HepG2 (cell line): ENCODE data around the gene NPPB. TPM values are rescaled to one million over a fixed set of nuclear protein-coding genes. Genes with fewer than 3 reads are reported as not detected.

ENCODE experiments used
- AHR ChIP-seq: IDR thresholded peaks from 2 replicates; pipeline ENCODE4 v1.6.1; 2018; ENCODE audit warnings: missing genetic modification reagents, missing compliant biosample characterization
- ARID2 ChIP-seq: sonication (generic); formaldehyde crosslinking; IDR thresholded peaks from 2 replicates; pipeline ENCODE4 v1.8.1; 2022; ENCODE audit warnings: mild to moderate bottlenecking, missing genetic modification reagents, borderline replicate concordance
- ARNTL ChIP-seq: sonication (generic); formaldehyde crosslinking; IDR thresholded peaks from 2 replicates; pipeline ENCODE4 v1.4.0; 2020; ENCODE audit warnings: mild to moderate bottlenecking, missing genetic modification reagents
- DMAP1 ChIP-seq: IDR thresholded peaks from 2 replicates; pipeline ENCODE4 v1.6.1; 2016
- HNF4A ChIP-seq: sonication (generic); formaldehyde crosslinking; IDR thresholded peaks from 2 replicates; pipeline ENCODE4 v1.4.0; 2020; ENCODE audit warnings: missing genetic modification reagents
- JUND ChIP-seq: sonication (generic); formaldehyde crosslinking; IDR thresholded peaks from 2 replicates; pipeline ENCODE4 v1.8.0; 2022; ENCODE audit warnings: mild to moderate bottlenecking, missing genetic modification reagents
- NBN ChIP-seq: fragments of 450-650 bp; conservative IDR thresholded peaks from 2 replicates; pipeline ENCODE4 v1.6.1; 2017
- SETDB1 ChIP-seq: sonication (generic); formaldehyde crosslinking; IDR thresholded peaks from 2 replicates; pipeline ENCODE4 v1.5.1; 2020; ENCODE audit warnings: missing genetic modification reagents, mild to moderate bottlenecking, borderline replicate concordance
- ZNF10 ChIP-seq: sonication (generic); formaldehyde crosslinking; IDR thresholded peaks from 2 replicates; pipeline ENCODE4 v1.4.0; 2020; ENCODE audit warnings: mild to moderate bottlenecking, low read depth, missing genetic modification reagents, borderline replicate concordance
- ZNF12 ChIP-seq: sonication (generic); formaldehyde crosslinking; IDR thresholded peaks from 2 replicates; pipeline ENCODE4 v1.5.0; 2020; ENCODE audit warnings: missing genetic modification reagents
- ZNF484 ChIP-seq: sonication (generic); formaldehyde crosslinking; IDR thresholded peaks from 2 replicates; pipeline ENCODE4 v1.5.1; 2020; ENCODE audit warnings: mild to moderate bottlenecking, low read depth, missing genetic modification reagents, borderline replicate concordance
- ZNF572 ChIP-seq: sonication (generic); formaldehyde crosslinking; IDR thresholded peaks from 2 replicates; pipeline ENCODE4 v1.5.1; 2020; ENCODE audit warnings: mild to moderate bottlenecking, missing genetic modification reagents
- polyA plus RNA-seq, 8 experiments: library from polyadenylated mRNA; depleted of rRNA in 3 of 8; stranded (reverse) in 7 of 8; unstranded in 1 of 8; fragments of >200 nt; fragmentation: Illumina TruSeq in 4 of 8; extraction: Trizol in 4 of 8; gene quantifications; 2 replicates each; pipeline versions ENCODE4 v1.2.1 to v1.2.3, GENCODE V29; 2011 to 2016; ENCODE audit warnings: low read depth in 4 of 8, missing spikeins in 1 of 8, mixed read lengths in 1 of 8; ENCODE audit not compliant: insufficient read depth in 1 of 8
- total RNA-seq, 5 experiments: library from RNA; depleted of rRNA; stranded (reverse); fragments of >200 nt; fragmentation: Illumina TruSeq; extraction: Trizol; gene quantifications; 2 replicates each; pipeline ENCODE4 v1.2.3, GENCODE V29; 2016; ENCODE audit warnings: low read depth in 1 of 5
- TF ChIP-seq, protein P1 (sequence below): sonication (generic); formaldehyde crosslinking; conservative IDR thresholded peaks from 2 replicates; pipeline ENCODE4 v1.4.0; 2020; ENCODE audit warnings: missing genetic modification reagents
- TF ChIP-seq, protein P2 (sequence below): sonication (generic); formaldehyde crosslinking; IDR thresholded peaks from 2 replicates; pipeline ENCODE4 v1.8.1; 2022; ENCODE audit warnings: low read depth, mild to moderate bottlenecking, missing genetic modification reagents
- TF ChIP-seq, protein P3 (sequence below): sonication (generic); formaldehyde crosslinking; IDR thresholded peaks from 2 replicates; pipeline ENCODE4 v1.4.0; 2020; ENCODE audit warnings: mild to moderate bottlenecking, missing genetic modification reagents
- TF ChIP-seq, protein P4 (sequence below): sonication (generic); formaldehyde crosslinking; IDR thresholded peaks from 2 replicates; pipeline ENCODE4 v1.5.0; 2020; ENCODE audit warnings: missing genetic modification reagents, mild to moderate bottlenecking, borderline replicate concordance
- TF ChIP-seq, protein P5 (sequence below): sonication (generic); formaldehyde crosslinking; IDR thresholded peaks from 2 replicates; pipeline ENCODE4 v1.8.0; 2022; ENCODE audit warnings: missing genetic modification reagents, mild to moderate bottlenecking, borderline replicate concordance
- TF ChIP-seq, protein P6 (sequence below): sonication (generic); formaldehyde crosslinking; IDR thresholded peaks from 2 replicates; pipeline ENCODE4 v1.5.0; 2020; ENCODE audit warnings: missing genetic modification reagents
- TF ChIP-seq, protein P7 (sequence below): sonication (generic); formaldehyde crosslinking; conservative IDR thresholded peaks from 2 replicates; pipeline ENCODE4 v1.8.0; 2022; ENCODE audit warnings: missing genetic modification reagents

Gene NPPB
- total and polyA plus RNA-seq, 2 of the 13 experiments (the other 11 are each of a cell fraction or from before 2014, with no cell fraction given): 1.9 TPM; not detected in 1

DNA sequence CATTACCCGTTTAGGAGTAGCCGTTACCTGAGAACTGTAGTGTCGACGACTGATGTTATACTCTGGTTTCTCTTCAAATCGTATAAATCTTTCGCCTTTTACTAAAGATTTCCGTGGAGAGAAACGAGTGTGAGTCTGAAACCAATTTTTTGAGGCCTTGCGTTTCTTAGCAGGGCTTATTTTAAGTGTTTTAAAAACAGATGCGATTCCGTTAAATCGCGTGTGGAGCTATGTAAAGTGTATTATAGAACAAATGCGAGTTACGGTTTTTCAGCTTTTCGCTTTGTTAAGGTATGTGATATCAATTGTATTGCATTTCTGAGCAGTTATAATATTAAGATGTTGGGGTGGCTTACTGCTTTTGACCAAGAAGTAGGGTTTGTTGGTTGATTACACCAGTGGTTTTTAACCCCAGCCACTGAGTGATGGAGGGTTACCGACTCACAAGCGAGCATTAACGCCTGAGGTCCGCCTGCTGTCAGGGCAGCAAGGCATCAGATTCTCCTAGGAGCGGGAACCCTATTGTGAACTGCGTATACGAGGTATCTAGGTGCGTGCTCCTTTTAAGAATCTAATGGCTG, 49.4 kb upstream of the NPPB start (continued):
- TF ChIP-seq, protein P1, sequence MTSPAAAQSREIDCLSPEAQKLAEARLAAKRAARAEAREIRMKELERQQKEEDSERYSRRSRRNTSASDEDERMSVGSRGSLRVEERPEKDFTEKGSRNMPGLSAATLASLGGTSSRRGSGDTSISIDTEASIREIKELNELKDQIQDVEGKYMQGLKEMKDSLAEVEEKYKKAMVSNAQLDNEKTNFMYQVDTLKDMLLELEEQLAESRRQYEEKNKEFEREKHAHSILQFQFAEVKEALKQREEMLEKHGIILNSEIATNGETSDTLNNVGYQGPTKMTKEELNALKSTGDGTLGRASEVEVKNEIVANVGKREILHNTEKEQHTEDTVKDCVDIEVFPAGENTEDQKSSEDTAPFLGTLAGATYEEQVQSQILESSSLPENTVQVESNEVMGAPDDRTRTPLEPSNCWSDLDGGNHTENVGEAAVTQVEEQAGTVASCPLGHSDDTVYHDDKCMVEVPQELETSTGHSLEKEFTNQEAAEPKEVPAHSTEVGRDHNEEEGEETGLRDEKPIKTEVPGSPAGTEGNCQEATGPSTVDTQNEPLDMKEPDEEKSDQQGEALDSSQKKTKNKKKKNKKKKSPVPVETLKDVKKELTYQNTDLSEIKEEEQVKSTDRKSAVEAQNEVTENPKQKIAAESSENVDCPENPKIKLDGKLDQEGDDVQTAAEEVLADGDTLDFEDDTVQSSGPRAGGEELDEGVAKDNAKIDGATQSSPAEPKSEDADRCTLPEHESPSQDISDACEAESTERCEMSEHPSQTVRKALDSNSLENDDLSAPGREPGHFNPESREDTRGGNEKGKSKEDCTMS (CRISPR knock-in tag): peak; percentile 36; the same call in 1 of the 2 replicates
- TF ChIP-seq ZNF10 (CRISPR knock-in tag) (no peak), SETDB1 (CRISPR knock-in tag) (no peak), ARID2 (CRISPR knock-in tag) (0 out of 2 replicates have a peak, but pooled peaks have one; percentile 24), JUND (CRISPR knock-in tag) (peak; percentile 10; the same call in 1 of the 2 replicates), DMAP1 (CRISPR knock-in tag) (peak; percentile 55; the same call in 1 of the 2 replicates), ZNF484 (CRISPR knock-in tag) (no peak), AHR (CRISPR knock-in tag) (0 out of 2 replicates have a peak, but pooled peaks have one; percentile 30), NBN (no peak), ARNTL (CRISPR knock-in tag) (peak; percentile 11; the same call in 1 of the 2 replicates), ZNF12 (CRISPR knock-in tag) (peak; percentile 47; the same call in 1 of the 2 replicates), HNF4A (CRISPR knock-in tag) (no peak), ZNF572 (no peak)
- TF ChIP-seq, protein P2, sequence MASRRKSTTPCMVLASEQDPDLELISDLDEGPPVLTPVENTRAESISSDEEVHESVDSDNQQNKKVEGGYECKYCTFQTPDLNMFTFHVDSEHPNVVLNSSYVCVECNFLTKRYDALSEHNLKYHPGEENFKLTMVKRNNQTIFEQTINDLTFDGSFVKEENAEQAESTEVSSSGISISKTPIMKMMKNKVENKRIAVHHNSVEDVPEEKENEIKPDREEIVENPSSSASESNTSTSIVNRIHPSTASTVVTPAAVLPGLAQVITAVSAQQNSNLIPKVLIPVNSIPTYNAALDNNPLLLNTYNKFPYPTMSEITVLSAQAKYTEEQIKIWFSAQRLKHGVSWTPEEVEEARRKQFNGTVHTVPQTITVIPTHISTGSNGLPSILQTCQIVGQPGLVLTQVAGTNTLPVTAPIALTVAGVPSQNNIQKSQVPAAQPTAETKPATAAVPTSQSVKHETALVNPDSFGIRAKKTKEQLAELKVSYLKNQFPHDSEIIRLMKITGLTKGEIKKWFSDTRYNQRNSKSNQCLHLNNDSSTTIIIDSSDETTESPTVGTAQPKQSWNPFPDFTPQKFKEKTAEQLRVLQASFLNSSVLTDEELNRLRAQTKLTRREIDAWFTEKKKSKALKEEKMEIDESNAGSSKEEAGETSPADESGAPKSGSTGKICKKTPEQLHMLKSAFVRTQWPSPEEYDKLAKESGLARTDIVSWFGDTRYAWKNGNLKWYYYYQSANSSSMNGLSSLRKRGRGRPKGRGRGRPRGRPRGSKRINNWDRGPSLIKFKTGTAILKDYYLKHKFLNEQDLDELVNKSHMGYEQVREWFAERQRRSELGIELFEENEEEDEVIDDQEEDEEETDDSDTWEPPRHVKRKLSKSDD (CRISPR knock-in tag): peak; percentile 73; the same call in 1 of the 2 replicates
- TF ChIP-seq, protein P3, sequence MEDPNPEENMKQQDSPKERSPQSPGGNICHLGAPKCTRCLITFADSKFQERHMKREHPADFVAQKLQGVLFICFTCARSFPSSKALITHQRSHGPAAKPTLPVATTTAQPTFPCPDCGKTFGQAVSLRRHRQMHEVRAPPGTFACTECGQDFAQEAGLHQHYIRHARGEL (CRISPR knock-in tag): no peak
- TF ChIP-seq, protein P4, sequence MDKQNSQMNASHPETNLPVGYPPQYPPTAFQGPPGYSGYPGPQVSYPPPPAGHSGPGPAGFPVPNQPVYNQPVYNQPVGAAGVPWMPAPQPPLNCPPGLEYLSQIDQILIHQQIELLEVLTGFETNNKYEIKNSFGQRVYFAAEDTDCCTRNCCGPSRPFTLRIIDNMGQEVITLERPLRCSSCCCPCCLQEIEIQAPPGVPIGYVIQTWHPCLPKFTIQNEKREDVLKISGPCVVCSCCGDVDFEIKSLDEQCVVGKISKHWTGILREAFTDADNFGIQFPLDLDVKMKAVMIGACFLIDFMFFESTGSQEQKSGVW (CRISPR knock-in tag): peak; percentile 86; the same call in 1 of the 2 replicates
- TF ChIP-seq, protein P5, sequence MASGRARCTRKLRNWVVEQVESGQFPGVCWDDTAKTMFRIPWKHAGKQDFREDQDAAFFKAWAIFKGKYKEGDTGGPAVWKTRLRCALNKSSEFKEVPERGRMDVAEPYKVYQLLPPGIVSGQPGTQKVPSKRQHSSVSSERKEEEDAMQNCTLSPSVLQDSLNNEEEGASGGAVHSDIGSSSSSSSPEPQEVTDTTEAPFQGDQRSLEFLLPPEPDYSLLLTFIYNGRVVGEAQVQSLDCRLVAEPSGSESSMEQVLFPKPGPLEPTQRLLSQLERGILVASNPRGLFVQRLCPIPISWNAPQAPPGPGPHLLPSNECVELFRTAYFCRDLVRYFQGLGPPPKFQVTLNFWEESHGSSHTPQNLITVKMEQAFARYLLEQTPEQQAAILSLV: no peak
- TF ChIP-seq, protein P6, sequence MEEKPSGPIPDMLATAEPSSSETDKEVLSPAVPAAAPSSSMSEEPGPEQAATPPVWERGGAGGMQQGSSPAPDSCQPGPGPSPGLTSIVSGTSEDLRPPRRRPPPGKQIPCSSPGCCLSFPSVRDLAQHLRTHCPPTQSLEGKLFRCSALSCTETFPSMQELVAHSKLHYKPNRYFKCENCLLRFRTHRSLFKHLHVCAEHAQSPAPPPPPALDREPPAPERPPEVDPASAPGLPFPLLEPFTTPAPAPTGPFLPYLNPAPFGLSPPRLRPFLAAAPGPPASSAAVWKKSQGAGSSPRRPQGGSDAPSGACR: no peak; the same call in 1 of the 2 replicates
- TF ChIP-seq, protein P7, sequence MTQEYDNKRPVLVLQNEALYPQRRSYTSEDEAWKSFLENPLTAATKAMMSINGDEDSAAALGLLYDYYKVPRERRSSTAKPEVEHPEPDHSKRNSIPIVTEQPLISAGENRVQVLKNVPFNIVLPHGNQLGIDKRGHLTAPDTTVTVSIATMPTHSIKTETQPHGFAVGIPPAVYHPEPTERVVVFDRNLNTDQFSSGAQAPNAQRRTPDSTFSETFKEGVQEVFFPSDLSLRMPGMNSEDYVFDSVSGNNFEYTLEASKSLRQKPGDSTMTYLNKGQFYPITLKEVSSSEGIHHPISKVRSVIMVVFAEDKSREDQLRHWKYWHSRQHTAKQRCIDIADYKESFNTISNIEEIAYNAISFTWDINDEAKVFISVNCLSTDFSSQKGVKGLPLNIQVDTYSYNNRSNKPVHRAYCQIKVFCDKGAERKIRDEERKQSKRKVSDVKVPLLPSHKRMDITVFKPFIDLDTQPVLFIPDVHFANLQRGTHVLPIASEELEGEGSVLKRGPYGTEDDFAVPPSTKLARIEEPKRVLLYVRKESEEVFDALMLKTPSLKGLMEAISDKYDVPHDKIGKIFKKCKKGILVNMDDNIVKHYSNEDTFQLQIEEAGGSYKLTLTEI: no peak
